ENCODE measurements around the gene MTCL1.

MTCL1 gene

DNA sequence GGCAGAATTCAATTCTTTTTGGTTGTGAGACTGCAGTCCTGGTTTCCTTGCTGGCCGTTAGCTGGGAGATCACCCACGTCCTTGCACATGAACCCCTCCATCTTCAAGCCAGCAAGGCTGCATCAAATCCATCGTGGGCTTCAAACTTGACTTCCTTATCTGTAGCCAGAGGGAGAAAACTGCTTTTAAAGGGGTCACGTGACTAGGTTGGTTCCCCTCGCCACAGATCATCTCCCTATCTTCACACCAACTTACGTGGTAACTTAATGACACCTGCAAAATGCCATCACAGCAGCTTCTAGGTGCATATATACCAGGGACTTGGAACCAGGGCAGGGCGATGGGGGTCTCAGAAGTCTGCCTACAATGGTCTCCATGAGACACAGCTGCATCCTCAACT lies 169.5 kb downstream of the MTCL1 start:
- H3K4me1 Mint-ChIP-seq, result no peaks in the 10 kb centered on the region
- no peak for DNase-seq (ENCODE audit: low spot score in 2 of 2)
- no peaks in the 10 kb centered on the region for H3K9me3 Mint-ChIP-seq
- no peaks in the 10 kb centered on the region for H3K36me3 Mint-ChIP-seq (ENCODE audit: insufficient read depth)
- peaks cover 31% of the 10 kb centered on the region for H3K27me3 Mint-ChIP-seq
- H3K27ac Mint-ChIP-seq (ENCODE audit: low read depth), result no peak overlapping the region
- H3K4me3 Mint-ChIP-seq, result no peak overlapping the region
- ATAC-seq (replicated peaks; ENCODE audit: extremely low read depth, poor library complexity, severe bottlenecking), result no peak

GRCh38 chr18:8876887-8877286 lies 171.5 kb downstream of the MTCL1 start:
- no peak for DNase-seq (ENCODE audit: low spot score in 2 of 2)
- peaks cover 10% of the 10 kb centered on the region for H3K9me3 Mint-ChIP-seq
- peaks cover 49% of the 10 kb centered on the region for H3K27me3 Mint-ChIP-seq
- no peak overlapping the region for H3K27ac Mint-ChIP-seq (ENCODE audit: low read depth)
- H3K36me3 Mint-ChIP-seq (ENCODE audit: insufficient read depth), result peaks cover 1% of the 10 kb centered on the region
- H3K4me3 Mint-ChIP-seq, result no peak overlapping the region
- no peak for ATAC-seq (replicated peaks; ENCODE audit: extremely low read depth, poor library complexity, severe bottlenecking)
- H3K4me1 Mint-ChIP-seq, result no peaks in the 10 kb centered on the region

DNA sequence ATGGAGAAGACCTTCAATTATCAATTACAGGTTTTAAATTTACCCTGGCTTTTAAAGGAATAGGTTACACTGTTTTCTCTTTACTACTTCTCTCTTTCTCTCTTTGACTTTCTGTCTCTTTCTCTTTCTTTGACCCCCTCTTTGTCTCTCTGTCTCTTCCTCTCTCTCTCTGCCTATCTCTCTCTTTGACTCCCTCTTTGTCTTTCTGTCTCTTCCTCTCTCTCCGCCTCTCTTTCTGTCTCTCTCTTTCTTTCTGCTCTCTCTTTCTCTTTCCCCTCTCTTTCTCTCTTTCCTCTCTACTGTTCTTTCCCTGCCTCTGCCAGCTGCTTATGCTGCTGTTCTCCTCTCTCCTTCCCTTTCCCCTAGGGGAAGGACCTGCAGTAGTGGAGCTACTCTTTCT lies 175.7 kb downstream of the MTCL1 start:
- Mint-ChIP-seq H3K36me3 (ENCODE audit: insufficient read depth) (peaks cover 1% of the 10 kb centered on the region), H3K4me1 (no peaks in the 10 kb centered on the region), H3K27me3 (peaks cover 37% of the 10 kb centered on the region), H3K27ac (ENCODE audit: low read depth) (no peak overlapping the region), H3K9me3 (peaks cover 24% of the 10 kb centered on the region), H3K4me3 (no peak overlapping the region)
- ATAC-seq (replicated peaks; ENCODE audit: extremely low read depth, poor library complexity, severe bottlenecking) (no peak), DNase-seq (ENCODE audit: low spot score in 2 of 2) (no peak)
